HG03558 (cell line): ENCODE data around the gene DHX30.
"Not testable (repeated sequence)": the region's sequence is repeated elsewhere in the genome, so short reads cannot be mapped to it uniquely, and the experiment has no call there.

Experiments
- ATAC-seq: cut with Tn5 transposase; IDR thresholded peaks from one replicate; pipeline ENCODE4 v1.9.1; 2021; ENCODE audit warnings: moderate number of reproducible peaks; ENCODE audit not compliant: unreplicated experiment; ENCODE audit errors: extremely low read depth

Gene DHX30

DNA sequence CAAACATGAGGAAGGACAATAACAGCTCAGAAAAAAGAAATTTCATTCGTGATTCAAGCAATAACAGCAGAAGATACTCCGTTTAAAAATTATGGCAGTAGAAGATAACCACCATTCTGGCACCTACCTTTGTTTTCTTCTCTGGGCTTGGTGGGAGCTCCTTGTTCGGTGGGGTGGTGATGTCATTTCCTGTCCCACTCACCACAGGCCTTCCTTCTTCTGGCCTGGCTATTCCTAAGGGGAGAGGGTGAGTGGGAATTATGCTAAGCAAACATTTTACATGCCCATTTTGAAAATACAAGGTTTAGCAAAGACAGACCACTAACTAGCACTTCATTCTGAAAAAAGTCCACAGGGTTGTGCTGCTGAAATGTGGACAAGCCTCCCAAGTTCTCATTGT lies 74.4 kb downstream of the DHX30 start:
- no peak for ATAC-seq

DNA sequence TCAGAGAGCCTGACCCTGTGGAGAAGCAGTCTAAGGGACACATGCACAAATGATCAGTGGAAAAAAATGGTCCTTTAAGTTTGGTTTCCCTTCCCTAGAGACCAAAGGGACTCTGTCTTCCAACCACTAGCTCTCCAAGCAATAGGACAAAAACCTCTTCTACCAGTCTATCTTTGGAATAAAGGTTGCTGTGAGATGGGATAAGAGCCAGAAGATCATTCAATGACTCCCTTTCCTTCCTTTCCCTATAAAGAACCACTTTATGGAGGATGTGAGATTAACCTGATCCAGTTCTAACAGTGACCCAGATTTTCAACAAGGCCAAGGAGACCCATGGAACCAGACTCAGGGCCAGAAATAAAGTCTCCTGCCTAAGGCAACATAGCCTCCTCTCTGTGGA lies 74.8 kb downstream of the DHX30 start:
- no peak for ATAC-seq

DNA sequence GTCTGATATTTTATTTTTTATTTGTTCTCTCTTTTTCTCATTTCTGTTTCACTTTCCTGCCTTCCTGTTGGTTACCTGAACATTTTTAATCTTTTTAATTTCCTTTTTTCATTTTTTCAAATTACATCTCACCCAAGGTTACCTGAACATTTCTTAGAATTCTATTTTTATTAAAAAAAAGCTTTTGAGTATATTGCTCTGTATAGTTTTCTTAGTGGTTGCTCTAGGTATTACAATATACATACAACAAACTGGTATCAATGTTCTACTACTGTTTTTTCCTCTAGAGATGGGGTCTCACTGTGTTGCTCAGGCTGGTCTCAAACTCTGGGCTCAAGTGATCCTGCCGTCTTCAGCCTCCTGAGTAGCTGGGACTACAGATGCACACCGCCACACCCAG lies 79.4 kb downstream of the DHX30 start:
- ATAC-seq, result no peak

DNA sequence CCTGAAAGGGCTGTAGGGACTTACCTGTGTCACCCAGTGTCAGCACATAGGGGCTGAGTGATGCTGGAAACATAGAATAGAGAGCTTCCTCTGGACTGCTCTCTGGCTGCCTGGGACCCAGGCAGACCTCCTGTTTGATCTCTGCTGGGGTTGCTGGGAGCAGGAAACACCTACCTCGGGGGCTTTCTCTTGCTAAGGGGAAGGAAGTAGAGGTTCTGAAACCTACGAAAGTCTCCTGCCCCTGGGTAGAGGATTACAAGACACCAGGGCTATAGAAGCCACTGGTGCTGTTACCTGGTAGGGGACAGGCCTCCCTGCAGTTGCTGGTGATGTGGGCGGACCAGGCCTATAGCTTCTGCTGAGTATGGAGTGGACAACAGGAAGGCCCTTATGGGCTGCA lies 81.7 kb downstream of the DHX30 start:
- ATAC-seq, result no peak

DNA sequence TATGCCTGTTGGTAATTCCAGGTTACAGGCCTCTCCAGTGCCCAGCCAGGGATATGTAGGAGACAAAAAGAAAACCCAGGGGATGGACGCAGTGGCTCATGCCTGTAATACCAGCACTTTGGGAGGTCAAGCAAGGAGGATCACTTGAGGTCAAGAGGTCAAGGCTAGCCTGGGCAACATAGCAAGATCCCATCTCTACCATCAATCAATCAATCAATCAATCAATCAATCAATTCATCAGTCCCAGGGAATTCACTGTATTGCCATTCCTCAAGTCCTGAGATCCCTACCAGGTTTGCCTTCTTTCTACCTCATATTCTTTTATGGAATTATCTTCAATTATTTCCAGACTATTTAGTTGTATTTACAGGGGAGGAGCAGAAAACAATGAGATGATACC lies 82.2 kb downstream of the DHX30 start:
- ATAC-seq, result no peak

DNA sequence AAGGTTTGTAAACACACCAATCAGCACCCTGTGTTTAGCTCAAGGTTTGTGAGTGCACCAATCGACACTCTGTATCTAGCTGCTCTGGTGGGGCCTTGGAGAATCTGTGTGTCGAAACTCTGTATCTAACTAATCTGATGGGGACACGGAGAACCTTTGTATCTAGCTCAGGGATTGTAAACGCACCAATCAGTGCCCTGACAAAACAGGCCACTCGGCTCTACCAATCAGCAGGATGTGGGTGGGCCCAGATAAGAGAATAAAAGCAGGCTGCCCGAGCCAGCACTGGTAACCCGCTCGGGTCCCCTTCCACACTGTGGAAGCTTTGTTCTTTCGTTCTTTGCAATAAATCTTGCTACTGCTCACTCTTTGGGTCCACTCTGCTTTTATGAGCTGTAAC lies 85.1 kb downstream of the DHX30 start:
- ATAC-seq, result not testable (repeated sequence)

DNA sequence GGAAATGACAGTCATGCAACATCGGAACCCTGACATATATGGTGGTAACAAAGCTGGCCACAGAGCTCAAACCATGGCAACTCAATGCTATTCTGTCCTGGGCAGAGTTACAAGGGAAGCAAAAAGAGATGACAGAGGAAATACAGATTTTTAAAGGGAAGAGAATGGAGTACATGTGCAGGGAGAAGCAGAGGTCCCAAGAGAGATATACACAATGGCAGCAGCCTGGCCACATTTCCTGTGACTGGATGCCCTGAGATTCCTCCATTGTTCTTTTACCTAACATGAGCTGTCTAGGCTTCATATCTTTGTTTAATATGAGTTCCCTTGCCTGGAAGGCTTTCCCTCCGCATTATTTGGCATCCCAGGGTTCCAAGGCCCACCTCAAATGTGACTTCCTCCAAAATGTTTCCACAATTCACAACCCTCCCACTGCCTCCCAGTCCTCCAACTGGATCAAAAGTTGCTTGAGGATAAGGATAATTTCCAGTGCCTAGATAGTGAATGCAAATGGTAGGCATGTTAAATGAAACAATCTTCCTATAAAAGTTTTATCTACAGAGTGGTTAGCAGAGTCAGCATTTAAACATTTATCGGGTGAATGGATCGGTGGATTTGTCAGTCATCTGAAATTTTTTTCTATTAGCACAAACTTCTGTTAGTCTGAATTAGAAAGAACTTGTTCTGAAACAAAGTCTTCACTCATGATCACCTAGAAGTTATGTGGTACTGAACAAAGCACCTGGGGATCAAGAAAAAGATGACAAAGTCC lies 86.2 kb downstream of the DHX30 start:
- ATAC-seq, result no peak

DNA sequence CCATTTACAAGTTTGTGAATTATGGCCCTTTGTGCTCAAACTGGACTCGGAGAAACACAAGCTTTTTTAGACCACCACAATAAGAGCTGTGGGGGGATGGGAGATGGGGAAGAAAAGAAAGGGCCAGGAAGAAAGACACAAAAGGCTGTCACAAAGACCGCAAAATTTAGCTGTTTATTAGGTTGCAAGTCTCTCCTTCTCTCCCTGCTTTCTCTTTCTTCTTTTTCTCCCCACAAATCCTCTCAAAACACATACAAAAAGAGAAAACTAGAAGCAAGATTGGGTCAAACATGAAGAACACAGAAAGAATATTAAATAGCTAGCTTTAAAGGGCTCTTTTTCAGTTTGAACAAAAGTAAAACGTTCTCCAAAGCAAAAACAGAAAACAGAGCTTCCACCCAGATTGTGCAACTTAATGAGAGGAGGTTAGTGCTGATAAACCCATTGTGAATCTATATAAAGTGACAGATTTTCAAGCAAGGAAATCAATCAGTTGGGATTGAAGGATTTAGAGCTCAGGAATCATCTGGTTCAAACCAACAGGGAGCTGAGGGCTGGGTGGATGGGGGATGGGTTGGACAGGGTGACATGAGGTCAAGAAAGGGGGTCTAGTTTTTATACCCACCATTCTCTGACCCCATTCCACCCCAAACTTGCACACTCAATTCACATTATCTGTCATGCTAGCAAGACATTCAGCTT lies 87.3 kb downstream of the DHX30 start:
- no peak for ATAC-seq

DNA sequence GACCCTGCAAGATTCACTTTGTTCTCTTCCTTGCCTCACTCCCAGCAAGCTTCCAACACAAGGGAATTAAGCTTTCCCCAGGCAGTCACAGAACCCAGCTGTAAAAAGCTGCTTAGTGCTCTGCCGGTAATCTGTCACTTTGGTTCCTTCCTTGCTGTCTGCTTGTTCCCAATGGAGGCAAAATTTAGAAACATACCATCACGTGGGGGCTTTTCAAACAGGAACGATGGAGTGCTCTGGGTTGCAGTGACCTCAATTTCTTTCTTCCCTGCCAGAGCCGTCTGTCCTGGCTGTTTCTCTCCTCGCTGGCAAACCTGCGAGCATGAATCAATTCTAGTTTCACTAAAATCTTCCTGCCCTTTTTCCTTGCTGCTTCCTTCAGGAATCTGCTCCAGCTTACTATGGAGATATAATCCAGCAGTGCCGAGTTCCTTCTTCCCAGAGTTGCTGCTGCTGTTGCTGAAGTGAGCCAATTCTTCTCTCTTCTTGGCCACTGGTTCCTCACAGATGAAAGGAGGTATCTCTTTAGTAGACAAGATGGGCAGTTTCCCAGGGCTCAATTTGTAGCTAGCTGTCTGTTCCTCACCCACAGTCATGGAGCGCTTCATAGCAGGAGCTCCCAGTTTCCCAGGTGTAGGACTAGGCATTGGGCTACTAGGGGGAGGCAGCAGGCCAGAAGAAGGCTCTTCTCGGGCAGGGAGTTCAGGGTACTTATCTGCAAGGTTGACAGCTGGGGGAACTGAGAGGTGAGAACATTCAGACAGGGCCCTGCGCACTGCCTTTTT lies 88.1 kb downstream of the DHX30 start:
- no peak for ATAC-seq

DNA sequence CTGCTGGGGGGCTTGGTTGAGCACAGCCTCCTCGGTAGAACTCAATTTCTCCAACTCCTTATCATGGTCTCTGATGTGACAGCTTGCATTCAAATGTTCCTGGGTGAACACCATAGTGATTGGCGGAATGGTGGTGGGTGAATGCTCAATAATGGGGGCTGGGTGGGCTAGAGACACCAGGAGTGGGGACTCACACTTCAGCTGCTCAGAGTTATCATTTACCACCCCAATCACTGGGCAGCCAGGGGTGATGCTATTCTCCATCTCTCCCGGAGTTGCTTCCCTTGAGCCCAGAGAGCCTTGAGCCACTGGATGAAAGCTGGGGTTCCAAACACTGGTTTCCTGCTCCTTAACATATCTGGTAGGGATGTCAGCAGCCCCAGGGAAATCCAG lies 88.7 kb downstream of the DHX30 start:
- ATAC-seq, result no peak

DNA sequence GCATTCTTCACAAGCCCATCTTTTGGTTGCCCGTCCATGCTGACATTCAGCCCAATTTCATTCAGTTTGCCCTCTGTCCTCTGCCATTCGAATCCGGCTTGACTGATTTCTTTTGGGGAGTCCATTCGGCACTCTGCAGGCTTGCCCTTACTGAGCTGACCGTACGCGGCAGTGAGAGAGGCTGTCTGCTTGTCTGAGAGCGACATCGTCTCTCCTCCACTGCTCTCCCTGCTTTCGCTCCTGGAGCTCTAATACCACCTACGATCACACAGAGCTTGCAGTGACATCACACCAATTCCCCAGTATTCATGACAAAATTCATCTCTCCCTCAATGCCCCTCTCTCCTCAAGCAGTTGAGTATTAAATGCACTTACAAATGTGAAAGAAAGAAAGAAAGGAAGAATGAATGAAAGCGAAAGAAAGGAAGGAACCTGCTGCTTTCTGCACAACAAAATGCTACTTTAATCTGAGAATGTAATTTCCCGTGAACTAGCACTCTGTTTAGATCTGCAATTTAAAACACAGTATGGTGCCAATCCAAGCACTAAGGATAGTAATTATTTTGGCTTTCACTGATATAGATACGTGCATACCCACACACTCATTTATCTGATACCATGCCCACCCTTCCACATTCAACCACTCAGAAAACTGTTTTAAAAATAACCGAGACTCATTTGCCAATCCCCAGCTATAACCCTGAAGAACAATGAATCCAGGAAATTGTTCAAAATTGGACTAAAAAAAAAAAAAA lies 89.5 kb downstream of the DHX30 start:
- no peak for ATAC-seq

DNA sequence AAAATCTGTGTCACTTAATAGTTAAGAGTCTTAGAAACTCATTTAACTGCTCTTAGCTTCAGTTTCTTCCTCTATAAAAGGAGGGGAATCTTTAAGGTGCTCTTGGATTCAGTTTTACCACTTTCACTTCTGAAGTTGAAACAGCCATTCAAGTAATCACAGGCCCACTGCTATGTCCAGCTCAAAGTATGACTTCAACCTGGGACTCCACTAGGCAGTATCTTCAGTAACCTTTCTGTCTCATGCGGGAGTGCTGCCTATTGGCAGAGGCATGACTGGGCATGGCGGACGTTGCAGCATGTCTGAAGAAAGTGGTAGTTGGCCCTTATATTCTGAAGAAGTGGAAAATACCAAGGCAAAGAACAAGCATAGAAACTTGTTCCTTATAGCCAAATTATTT lies 92.3 kb downstream of the DHX30 start:
- ATAC-seq, result no peak

DNA sequence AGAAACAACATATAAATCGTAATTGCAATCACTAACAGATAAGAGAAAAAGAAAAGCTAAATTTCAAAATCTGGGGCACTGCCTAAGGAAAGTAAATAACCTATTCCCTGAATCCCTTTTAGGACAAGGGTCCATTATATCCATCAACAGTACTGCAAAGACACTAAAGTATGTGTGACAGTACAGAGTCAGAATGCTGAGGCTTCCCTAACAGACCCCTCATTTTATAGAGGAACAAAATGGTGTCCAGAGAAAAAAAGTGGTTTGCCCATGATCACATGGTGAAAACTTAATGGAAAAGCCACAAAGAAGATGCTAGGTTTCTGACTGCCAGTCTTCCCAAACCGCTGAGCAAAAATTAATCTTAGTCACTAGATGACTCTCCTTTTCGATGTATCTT lies 93.8 kb downstream of the DHX30 start:
- ATAC-seq, result no peak

DNA sequence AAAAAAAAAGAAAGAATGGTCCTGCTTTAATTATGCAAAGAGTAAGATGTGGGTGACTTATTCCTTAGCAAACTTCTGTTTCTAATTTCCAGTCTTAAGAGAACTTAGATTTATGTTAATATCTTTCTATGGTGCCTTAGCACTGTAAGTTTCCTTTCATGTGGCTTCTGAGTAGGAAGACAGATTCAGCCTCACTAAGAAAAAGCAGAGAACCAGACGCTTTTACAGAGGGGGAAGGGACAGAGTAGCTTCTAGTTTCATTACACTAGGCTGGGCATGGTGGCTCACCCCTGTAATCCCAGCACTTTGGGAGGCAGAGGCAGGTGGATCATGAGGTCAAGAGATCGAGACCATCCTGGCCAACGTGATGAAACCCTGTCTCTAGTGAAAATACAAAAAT lies 95.0 kb downstream of the DHX30 start:
- no peak for ATAC-seq

DNA sequence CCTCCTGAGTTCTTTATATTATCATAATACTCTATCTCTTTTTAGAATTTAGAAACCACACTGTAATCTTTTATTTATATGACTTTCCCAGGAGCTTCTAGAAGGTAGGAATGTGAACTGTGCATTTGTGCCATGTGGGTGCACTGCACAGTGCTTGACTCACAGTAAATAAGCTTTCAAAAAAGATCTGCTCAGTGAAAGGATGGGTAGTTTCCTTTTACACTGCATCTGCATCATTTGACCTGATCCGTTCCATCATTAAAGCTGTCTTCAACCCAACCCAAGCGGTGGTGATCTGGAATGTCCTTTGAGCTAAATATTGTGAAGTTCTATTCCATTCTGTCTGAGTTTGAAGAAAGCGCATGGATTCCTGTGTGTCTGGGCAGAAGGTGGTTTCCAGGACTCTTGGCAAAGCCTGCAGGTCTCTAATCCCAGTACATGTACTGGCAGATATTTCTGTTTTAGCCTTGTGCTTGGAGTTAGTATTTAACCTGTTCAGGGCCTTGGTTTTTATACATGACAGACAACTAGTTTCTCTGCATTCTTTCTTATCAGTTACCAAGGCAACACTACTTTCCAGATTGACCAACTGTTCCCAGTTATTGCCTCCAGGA lies 96.7 kb downstream of the DHX30 start:
- no peak for ATAC-seq
